Nucleus accumbens (tissue), 56 donors: ENCODE measurements around the gene MVK.
A peak's percentile ranks its signal among the peaks of the same experiment; 100 is the strongest.

ENCODE experiments used
- DNase-seq, 56 donors: peaks; one replicate each; lab custom pipeline; 2025; lab: John Stamatoyannopoulos, UW

MVK gene

DNA sequence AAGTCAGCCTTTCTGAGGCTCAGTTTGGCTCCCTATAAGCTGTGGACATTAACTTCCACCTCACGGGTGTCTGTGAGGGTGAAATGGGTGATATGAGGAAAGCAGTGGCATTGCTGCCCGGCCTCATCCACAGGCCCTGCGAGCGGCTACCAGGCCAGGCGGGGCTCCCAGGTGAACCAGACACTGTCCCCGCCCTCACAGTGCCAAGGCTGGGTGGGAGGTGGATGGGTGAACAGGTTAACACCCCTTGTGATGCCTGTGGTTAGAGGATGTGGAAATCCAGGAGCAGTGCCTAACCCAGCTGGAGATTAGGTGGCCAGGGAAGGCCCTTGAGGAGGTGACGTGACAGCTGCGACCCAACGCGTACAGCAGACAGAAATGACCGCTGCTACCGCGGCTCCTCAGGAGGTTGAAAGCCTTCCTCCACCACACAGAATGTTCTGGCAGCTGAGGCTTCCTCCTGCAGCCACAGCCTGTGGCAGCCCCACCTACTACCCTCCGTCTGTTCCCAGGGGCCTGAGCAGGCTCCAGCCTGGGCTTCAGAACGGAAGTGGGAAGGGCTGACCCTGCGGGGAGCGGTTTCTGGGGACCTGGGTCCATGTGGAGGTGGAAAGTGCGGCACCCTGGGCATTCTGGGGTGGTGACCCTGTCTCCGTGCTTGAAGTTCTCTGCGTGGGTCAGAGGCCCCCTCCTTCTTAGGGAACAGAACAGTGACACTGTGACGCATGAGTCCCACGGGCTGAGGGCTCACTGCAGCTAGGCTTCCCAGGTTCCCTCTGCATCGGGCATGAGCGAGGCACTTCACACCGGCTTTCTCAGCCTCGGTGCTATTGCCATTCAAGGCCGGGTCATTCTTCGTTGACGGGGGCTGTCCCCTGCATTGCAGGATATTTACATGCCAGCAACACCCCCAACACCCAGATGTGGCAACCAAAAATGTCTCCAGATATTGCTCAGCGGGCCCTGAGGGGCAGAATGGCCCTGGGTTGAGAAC, 10.0 kb upstream of the MVK start:
- no peak for DNase-seq

DNA sequence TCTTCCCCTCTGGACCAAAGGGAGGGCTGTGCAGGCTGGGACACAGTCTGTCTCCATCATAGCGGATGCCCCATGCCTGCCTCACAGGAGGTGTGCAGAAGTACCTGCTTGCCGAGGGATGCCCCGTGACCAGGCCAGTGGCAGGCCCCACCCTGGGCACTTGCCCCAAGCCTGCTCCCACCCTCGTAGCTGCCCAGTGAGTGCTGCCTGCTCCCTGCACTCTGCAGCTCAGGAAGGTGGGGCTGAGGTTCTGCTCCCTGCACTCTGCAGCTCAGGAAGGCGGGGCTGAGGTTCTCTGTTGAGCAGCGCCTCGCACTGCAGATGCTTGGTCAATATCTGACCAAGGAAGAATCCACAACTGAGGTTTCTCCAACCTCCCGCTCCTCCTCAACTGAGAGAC, 7.2 kb upstream of the MVK start:
- DNase-seq: no peak

DNA sequence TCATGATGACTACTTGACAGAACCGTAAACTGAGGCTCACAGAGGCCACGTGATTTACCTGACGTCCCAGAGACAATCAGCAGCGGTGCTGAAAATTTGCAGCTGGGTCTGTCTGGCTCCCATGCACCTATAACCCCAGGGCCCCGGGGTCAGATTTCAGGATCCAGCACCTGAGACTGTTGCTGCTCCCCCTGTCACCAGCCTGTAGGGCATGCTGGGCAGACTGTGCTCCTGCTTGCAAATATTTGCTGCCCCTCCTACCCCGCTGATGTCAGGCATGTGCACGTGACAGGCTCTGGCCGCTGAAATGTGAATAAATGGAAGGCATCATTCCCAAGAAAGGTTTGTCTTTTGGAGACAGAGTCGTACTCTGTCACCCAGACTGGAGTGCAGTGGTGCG, 6.3 kb upstream of the MVK start:
- DNase-seq: no peak

DNA sequence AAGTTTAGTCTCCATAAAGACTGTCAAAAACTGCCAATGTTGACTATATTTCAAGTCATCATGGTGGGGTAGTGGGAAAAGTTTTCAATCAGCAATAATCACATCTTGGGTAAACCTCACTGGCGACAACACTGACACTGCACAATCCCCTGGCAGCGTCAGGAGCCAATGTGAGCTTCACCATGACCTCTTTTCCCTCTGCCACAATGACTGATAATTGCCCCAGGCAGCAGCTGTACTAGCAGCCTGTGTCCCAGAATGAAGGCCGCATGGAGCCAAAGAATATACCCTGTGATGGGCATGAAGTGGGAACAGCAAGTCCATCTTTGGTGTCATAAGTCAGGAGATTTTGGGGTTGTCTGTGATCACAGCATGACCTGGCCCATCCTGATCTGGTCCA, 5.6 kb upstream of the MVK start:
- DNase-seq: no peak

DNA sequence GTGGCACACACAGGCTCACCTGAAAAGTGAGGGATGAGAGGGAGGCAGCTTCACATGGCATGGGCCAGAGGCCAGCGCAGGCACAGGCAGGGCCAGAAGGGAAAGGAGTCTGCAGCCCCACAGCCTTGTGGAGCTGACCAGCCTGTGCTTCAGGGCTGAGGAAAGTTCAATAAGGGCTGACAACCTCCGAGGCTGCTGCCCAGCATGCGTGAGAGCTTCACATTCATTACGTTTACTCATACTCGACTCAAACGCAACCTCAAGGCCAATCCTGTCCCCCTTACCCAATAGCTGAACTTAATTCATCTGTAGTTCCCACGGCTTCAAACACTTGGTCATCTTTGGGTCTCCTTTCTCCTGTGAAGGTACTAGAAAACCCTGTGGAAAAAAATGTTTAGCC, 5.1 kb upstream of the MVK start:
- DNase-seq: no peak

DNA sequence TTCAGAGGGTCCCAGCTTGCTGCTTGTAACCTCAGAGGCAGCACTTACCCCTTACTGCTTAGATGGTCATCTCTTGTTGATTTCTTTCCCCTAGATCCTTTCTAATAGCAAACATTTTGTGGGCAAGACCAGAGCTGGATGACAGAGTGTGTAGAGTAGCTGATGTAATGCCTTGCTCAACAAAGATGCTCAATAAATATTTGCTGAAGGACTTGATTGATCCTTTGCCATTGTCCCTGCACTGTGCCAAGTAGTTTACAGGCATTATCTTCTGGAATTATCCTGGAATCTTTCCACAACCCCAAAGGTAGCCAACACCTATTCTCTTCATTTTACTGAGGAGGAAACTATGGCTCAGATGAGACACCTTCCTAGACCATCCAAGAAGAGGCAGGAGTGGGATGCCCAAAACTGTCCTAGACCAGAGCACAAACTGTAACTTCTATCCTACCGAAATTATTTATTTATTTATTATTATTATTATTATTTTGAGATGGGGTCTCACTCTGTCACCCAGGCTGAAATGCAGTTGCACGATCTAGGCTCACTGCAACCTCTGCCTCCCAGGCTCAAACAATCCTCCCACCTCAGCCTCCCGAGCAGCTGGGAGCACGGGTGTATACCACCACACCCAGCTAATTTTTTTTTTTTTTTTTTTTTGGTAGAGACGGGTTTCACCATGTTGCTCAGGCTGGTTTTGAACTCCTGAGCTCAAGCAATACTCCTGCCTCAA, 1.7 kb upstream of the MVK start:
- no peak for DNase-seq

GRCh38 chr12:109572506-109572845, 1.1 kb upstream of the MVK start:
- no peak for DNase-seq

- DNase-seq: no peak
These were observed 285 bp downstream of the MVK start for GRCh38 chr12:109573914-109574244.

DNA sequence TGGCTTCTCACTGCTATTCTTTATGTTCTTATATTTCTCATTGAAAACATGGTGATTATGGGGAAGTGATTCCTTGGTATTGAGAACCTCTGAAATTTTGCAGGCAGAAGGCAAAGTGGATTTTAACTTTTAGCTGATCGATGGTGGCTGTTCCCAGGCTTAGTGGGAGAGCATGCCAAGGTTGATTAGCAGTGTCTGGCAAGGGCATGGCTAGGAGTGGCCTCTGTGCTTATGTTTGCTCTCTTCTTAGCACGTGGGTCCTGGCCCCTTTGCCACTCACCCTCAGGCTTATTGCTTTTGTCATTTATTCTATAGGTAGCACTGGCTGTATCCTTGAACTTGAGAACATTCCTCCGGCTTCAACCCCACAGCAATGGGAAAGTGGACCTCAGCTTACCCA, 2.1 kb downstream of the MVK start:
- no peak for DNase-seq

DNA sequence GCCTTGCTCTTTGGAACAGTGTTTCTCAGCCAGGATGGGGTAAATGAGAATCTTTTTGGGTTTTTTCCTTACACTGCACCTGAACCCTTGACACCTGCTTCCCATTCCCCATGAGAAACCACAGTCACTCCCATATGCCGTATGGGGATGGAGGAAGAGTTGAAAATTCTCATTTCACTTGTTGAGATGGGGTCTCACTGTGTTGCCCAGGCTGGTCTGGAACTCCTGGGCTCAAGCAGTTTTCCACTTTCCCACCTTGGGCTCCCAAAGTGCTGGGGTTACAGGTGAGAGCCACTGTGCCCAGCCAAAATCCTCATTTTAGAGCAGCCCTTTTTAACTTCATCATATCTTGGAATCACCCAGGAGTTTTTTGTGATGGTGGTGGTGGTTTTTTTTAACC, 3.7 kb downstream of the MVK start:
- DNase-seq: no peak

- no peak for DNase-seq
These were observed 4.8 kb downstream of the MVK start for GRCh38 chr12:109578330-109578927.

- no peak for DNase-seq
These were observed 6.0 kb downstream of the MVK start for GRCh38 chr12:109579639-109580038.

- DNase-seq: peak in 2 of 56 donors; percentile 8
These were observed 6.7 kb downstream of the MVK start for GRCh38 chr12:109580272-109580671.

GRCh38 chr12:109580684-109581333, 7.2 kb downstream of the MVK start:
- no peak for DNase-seq

DNA sequence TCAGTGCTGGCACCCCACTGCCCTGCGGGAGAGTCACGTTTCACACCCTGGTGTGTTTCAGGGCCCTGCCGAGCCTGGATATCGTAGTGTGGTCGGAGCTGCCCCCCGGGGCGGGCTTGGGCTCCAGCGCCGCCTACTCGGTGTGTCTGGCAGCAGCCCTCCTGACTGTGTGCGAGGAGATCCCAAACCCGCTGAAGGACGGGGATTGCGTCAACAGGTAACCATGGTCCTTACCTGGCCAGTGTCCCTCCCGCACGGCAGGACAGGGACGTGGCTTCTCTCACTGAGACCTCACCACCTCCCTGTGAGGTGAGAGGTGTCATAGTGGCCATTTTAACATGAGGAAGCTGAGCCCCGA, 7.7 kb downstream of the MVK start:
- no peak for DNase-seq

- DNase-seq: no peak
These were observed 8.3 kb downstream of the MVK start for GRCh38 chr12:109581856-109582255.

GRCh38 chr12:109582636-109583035, 9.0 kb downstream of the MVK start:
- DNase-seq: no peak

DNA sequence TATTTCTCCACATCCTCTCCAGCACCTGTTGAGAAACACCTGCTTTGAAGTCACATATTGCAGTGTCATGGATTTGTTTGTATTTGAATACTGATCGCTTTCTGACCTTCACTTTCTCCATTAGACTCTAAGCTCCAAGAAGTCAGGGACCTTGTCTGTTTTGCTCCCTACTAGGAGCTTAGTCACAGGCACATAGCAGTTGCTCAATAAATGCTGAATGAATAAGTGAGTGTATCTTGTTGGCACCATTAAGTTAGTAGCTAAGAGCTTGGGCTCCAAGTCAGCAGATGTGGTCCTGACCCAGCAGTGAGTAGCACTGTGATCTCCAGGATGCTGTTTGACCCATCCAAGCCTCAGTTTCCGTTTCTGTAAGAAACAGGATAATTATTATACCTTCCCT, 10.1 kb downstream of the MVK start:
- DNase-seq: no peak

GRCh38 chr12:109586385-109587296, 13.0 kb downstream of the MVK start:
- DNase-seq: no peak

DNA sequence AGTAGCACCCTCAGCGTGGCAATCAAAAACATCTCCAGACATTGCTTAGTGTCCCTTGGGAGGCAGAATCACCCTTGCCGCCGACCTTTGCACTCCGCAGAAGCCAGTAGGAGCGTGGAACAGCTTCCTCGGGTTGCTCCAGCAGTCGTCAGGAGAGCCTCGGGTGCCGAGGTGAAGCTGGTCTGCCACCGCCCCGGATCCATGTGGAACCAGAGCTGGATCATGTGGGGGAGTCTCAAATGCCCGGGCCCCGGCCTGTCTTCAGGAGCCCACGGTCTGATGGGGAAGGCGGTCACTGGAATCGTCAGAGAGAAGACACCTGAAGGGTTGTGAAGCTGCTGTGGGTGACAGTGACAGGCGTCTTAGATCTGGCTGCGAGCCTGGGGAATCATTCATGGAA, 14.3 kb downstream of the MVK start:
- DNase-seq: no peak
